ENCODE results near the gene AGXT. TPM values are rescaled to one million over a fixed set of nuclear protein-coding genes. Genes with fewer than 3 reads are reported as not detected.

Gene AGXT
- total RNA-seq, 1 donor, result not detected

DNA sequence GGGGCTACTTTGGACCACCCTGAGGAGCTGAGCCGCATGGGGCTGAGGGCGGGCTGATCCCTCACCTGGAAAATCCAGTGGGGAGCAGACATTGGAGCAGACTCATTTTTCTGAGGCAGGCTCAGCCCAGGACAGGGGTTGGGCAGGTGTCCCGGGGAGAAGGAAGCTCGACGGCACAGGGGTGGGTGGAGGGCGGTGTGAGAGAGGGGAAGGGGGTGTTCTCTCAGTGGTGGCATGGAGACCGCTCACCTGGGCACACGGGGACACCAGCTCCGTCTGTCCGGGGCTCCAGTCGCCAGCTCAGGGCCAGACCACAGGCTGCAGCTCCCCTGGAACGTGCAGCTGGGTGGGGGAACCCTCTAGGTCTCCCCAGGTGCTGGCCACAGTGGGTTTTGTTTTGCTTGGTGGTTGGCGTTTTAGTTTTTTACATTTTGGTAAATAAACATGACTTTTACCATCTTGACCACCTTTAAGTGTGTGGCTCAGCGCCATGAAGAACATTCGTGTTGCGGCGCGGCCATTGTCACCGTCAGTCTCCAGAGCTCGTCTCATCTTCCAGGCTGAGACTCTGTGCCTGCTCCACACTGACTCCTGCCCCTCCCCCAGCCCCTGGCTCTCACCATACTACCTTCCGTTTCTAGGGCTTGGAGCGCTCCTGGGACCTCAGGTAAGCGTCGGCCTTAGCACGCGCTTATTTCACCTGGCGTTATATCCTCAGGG lies 31.7 kb downstream of the AGXT start:
- Histone ChIP-seq H3K36me3 (ENCODE audit: insufficient read depth, low read length) (no peaks in the 10 kb centered on the region), H3K27me3 (ENCODE audit: insufficient read depth, low read length) (peaks cover under 1% of the 10 kb centered on the region), H3K79me2 (ENCODE audit: insufficient read depth, low read length) (no peaks in the 10 kb centered on the region), H3K9me3 (ENCODE audit: low read depth, low read length) (no peaks in the 10 kb centered on the region), H3K4me3 (ENCODE audit: insufficient read depth, low read length) (no peak overlapping the region), H3K4me1 (ENCODE audit: insufficient read depth, low read length) (no peaks in the 10 kb centered on the region), H3K4me2 (ENCODE audit: insufficient read depth, low read length) (no peak overlapping the region), H2AFZ (ENCODE audit: low read length) (no peak overlapping the region), H3K27ac (ENCODE audit: low read depth, low read length) (no peak overlapping the region), H4K20me1 (ENCODE audit: insufficient read depth, low read length) (no peaks in the 10 kb centered on the region)
- TF ChIP-seq, protein P1, sequence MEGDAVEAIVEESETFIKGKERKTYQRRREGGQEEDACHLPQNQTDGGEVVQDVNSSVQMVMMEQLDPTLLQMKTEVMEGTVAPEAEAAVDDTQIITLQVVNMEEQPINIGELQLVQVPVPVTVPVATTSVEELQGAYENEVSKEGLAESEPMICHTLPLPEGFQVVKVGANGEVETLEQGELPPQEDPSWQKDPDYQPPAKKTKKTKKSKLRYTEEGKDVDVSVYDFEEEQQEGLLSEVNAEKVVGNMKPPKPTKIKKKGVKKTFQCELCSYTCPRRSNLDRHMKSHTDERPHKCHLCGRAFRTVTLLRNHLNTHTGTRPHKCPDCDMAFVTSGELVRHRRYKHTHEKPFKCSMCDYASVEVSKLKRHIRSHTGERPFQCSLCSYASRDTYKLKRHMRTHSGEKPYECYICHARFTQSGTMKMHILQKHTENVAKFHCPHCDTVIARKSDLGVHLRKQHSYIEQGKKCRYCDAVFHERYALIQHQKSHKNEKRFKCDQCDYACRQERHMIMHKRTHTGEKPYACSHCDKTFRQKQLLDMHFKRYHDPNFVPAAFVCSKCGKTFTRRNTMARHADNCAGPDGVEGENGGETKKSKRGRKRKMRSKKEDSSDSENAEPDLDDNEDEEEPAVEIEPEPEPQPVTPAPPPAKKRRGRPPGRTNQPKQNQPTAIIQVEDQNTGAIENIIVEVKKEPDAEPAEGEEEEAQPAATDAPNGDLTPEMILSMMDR (IDR thresholded peaks at IDR 0.05; ENCODE audit: extremely low read depth, low read depth, low read length), result no peak
- DNase-seq (ENCODE audit: insufficient read length, low spot score, missing footprints), result no peak

DNA sequence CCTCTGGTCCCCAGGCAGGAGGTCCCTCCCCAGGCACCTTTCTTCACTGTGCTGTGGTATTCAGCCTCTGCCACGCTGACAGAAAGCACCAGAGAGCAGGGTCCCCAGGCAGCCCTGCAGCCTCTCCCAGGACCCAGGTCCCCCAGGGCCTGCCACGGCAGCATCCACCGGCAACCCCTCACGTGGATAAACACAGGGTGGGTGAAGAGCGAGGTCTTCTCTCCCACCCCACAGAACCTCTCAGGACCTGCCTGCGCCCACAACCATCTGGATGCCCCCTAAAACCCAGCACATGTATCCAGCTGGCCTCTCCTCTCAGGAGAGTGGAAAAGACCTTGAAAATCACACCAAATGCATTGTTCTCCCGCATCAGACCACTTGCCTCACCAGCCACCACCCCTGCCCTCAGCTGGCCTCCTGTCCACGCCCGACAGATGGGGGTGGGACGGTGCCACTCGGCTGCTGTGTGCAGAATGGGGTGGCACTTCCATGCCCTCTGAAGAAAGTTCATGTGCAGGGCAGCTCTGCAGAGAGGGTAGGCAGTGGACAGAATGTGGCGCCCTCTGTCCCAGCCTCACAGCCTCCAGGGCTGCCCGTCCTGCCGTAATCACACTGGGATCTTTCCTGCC lies 33.5 kb downstream of the AGXT start:
- Histone ChIP-seq H2AFZ (ENCODE audit: low read length) (no peak overlapping the region), H3K27ac (ENCODE audit: low read depth, low read length) (no peak overlapping the region), H3K79me2 (ENCODE audit: insufficient read depth, low read length) (no peaks in the 10 kb centered on the region), H3K27me3 (ENCODE audit: insufficient read depth, low read length) (peaks cover 12% of the 10 kb centered on the region), H3K4me1 (ENCODE audit: insufficient read depth, low read length) (no peaks in the 10 kb centered on the region), H3K36me3 (ENCODE audit: insufficient read depth, low read length) (no peaks in the 10 kb centered on the region), H3K9me3 (ENCODE audit: low read depth, low read length) (no peaks in the 10 kb centered on the region), H3K4me2 (ENCODE audit: insufficient read depth, low read length) (no peak overlapping the region), H4K20me1 (ENCODE audit: insufficient read depth, low read length) (no peaks in the 10 kb centered on the region), H3K4me3 (ENCODE audit: insufficient read depth, low read length) (no peak overlapping the region)
- TF ChIP-seq, protein P1 (IDR thresholded peaks at IDR 0.05; ENCODE audit: extremely low read depth, low read depth, low read length), result no peak
- DNase-seq (ENCODE audit: insufficient read length, low spot score, missing footprints), result no peak

DNA sequence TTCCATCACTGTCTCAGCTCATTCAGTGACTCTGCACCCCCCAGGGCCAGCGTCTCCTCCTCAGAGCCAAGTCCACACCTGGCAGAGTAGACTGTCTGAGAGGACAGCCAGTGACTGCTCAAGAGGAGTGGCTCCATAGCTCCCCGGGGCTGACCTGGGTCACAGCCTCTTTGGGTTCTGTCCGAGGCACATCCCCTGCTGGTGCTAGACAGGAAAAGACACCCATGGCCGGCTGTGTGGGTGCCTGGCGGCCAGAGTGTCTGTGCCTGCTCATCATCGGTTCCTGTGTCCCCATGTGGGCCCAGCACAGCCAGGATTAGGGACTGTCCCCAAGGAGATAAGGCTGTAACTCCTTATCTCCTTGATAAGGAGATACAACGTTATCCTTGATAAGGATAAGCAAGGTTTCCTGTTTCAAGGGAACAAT lies 34.0 kb downstream of the AGXT start:
- Histone ChIP-seq H2AFZ (ENCODE audit: low read length) (no peak overlapping the region), H3K4me1 (ENCODE audit: insufficient read depth, low read length) (no peaks in the 10 kb centered on the region), H4K20me1 (ENCODE audit: insufficient read depth, low read length) (no peaks in the 10 kb centered on the region), H3K79me2 (ENCODE audit: insufficient read depth, low read length) (no peaks in the 10 kb centered on the region), H3K4me3 (ENCODE audit: insufficient read depth, low read length) (no peak overlapping the region), H3K27me3 (ENCODE audit: insufficient read depth, low read length) (peaks cover 16% of the 10 kb centered on the region), H3K36me3 (ENCODE audit: insufficient read depth, low read length) (no peaks in the 10 kb centered on the region), H3K4me2 (ENCODE audit: insufficient read depth, low read length) (no peak overlapping the region), H3K27ac (ENCODE audit: low read depth, low read length) (no peak overlapping the region), H3K9me3 (ENCODE audit: low read depth, low read length) (no peaks in the 10 kb centered on the region)
- TF ChIP-seq, protein P1 (IDR thresholded peaks at IDR 0.05; ENCODE audit: extremely low read depth, low read depth, low read length), result no peak
- DNase-seq (ENCODE audit: insufficient read length, low spot score, missing footprints), result peak; percentile 84

Measured in osteoblast (primary cell).